Suprapubic skin (tissue), 3 donors: ENCODE results near the gene NAALADL2.

ENCODE experiments used
- EP300 ChIP-seq: sonication (generic); formaldehyde crosslinking; IDR thresholded peaks from one replicate; pipeline ENCODE4 v1.6.1; 2017; ENCODE audit warnings: antibody characterized with exemption
- POLR2A ChIP-seq, 2 donors: fragments of 450-650 bp; IDR thresholded peaks; one replicate each; pipeline ENCODE4 v1.6.1; 2017; ENCODE audit warnings: antibody characterized with exemption in 2 of 2, mild to moderate bottlenecking in 2 of 2, moderate library complexity in 2 of 2
- TF ChIP-seq, protein P1 (sequence below), 2 donors: fragments of 200-600 bp in 1 of 2; fragments of 450-650 bp in 1 of 2; sonication (generic) in 1 of 2; IDR thresholded peaks; one replicate each; pipeline ENCODE4 v1.5.1; 2016 to 2019; ENCODE audit warnings: antibody characterized with exemption in 2 of 2, mild to moderate bottlenecking in 1 of 2, moderate library complexity in 1 of 2

DNA sequence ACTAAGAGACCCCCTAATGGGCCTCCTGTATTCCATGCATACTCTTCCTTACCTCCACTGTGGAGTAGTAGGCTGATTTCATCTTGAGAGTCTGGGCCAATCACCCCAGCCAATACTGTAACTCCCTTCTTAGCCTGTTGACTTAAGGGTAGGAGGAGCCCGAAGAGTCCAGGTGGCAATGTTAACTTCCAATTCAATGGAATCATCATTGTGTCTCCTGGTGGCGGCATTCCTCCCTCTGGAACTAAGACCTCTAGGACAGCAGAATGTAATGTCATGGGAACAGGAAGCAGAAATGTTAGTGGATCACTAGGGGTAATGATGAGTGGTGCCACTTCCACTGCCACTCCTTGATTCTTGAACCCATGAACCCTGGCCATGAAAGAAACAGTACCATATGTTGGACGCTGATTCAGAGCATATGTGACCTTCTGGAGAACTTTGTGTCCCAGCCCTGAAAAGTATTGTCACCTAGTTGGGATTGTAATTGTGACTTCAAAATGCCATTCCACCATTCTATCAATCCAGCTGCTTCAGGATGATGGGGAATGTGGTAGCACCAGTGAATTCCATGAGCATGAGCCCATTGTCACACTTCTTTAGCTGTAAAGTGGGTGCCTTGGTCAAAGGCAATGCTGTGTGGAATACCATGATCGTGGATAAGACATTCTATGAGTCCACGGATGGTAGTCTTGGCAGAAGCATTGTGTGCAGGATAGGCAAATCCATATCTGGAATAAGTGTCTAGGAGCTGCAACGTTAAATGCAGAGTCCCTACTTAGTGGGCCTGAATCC, 24.9 kb downstream of the NAALADL2 start:
- no peak for TF ChIP-seq POLR2A (IDR thresholded peaks at IDR 0.05)
- TF ChIP-seq, protein P1, sequence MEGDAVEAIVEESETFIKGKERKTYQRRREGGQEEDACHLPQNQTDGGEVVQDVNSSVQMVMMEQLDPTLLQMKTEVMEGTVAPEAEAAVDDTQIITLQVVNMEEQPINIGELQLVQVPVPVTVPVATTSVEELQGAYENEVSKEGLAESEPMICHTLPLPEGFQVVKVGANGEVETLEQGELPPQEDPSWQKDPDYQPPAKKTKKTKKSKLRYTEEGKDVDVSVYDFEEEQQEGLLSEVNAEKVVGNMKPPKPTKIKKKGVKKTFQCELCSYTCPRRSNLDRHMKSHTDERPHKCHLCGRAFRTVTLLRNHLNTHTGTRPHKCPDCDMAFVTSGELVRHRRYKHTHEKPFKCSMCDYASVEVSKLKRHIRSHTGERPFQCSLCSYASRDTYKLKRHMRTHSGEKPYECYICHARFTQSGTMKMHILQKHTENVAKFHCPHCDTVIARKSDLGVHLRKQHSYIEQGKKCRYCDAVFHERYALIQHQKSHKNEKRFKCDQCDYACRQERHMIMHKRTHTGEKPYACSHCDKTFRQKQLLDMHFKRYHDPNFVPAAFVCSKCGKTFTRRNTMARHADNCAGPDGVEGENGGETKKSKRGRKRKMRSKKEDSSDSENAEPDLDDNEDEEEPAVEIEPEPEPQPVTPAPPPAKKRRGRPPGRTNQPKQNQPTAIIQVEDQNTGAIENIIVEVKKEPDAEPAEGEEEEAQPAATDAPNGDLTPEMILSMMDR (IDR thresholded peaks at IDR 0.05) = no peak
- no peak for TF ChIP-seq EP300
